HG03354 (cell line): ENCODE data around the gene HAGH.
A peak's percentile ranks its signal among the peaks of the same experiment; 100 is the strongest.
"Not testable (repeated sequence)": the region's sequence is repeated elsewhere in the genome, so short reads cannot be mapped to it uniquely, and the experiment has no call there.

Experiments
- ATAC-seq: cut with Tn5 transposase; IDR thresholded peaks from one replicate; pipeline ENCODE4 v1.9.1; 2021; ENCODE audit warnings: mild to moderate bottlenecking; ENCODE audit not compliant: unreplicated experiment, poor library complexity, severe bottlenecking

HAGH gene

GRCh38 chr16:1826691-1827573 is at the start of gene HAGH, which contains the start of gene FAHD1:
TSS of gene HAGH (minus strand) at chr16:1826825. CDS start at chr16:1826787, 38 bp downstream.
TSS of gene FAHD1 (plus strand) at chr16:1827206. CDS start at chr16:1827239, 33 bp downstream.
- peak; percentile 83 for ATAC-seq

DNA sequence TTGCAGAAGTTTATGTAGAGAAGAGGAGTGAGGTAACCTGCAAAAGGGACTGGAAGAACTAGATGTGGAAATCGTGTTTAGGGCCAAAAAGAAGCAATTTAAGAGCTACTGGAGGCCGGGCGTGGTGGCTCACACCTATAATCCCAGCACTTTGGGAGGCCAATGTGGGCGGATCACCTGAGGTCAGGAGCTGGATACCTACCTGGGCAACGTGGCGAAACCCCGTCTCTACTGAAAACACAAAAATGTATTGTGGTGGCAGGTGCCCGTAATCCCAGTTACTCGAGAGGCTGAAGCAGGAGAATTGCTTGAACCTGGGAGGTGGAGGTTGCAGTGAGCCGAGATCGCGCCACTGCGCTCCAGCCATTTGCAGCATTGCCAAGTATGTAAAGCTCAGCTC is 49.4 kb upstream of the HAGH start:
- not testable (repeated sequence) for ATAC-seq

DNA sequence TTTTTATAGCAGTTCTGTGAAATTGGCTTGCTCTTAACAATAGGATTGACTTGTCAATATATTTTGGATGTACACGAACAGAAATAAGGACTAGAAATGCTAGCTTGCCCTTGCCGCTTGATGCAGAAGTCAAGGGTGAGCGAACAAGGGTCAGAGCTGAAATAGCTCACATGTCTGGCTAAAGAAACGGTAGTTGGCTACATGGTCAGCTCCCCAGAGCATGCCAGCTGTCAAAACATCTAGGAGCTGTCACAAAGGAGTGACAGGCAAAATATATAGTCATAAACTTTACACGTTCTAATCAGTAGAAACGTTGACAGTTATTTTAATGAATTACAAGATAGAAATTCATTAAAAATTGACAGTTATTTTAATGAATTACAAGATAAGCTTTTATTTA is 48.2 kb upstream of the HAGH start:
- no peak for ATAC-seq

- no peak for ATAC-seq
These were observed 45.5 kb upstream of the HAGH start, which contains the start of gene MEIOB for GRCh38 chr16:1871974-1872635. TSS of gene MEIOB (minus strand) at chr16:1872164. CDS start at chr16:1868175, 3,989 bp downstream.

GRCh38 chr16:1870365-1871082 is 43.9 kb upstream of the HAGH start:
- ATAC-seq: no peak

- ATAC-seq: no peak
These were observed 39.5 kb upstream of the HAGH start for GRCh38 chr16:1865902-1866690.

DNA sequence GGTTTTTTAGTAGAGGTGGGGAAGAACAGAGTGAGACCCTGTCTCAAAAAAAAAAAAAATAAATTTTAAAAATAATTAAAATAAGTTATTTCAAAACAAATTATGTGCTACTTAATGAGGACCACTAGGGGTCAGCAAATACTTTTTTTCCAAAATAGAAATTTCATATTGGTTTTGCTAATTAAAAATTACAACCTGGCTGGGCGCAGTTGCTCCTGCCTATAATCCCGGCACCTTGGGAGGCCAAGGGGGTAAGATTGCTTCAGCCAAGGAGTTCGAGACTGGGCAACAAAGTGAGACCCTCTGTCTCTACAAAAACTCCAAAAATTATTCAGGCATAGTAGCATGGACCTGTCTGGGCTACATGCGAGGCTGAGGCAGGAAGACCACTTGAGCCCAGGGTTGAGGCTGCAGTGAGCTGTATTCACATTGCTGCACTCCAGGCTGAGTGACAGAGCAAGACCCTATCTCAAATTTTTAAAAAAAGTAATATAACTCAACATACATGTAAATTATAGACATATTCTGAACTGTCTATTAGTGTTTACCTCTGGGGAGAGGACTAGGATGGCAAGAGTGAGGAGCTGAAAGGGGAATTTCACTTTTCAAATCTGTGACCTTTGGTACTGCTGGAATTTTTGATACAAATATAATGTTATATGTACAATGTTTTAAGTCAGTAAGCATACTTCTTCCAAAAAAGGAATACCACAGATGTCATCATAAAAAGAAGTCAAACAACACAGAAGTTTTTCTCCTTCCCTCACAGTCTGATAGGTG is 37.2 kb upstream of the HAGH start:
- no peak for ATAC-seq

GRCh38 chr16:1862394-1862793 is 35.8 kb upstream of the HAGH start:
- no peak for ATAC-seq

GRCh38 chr16:1861730-1862129 is 35.1 kb upstream of the HAGH start:
- no peak for ATAC-seq

- no peak for ATAC-seq
These were observed 33.0 kb upstream of the HAGH start for GRCh38 chr16:1859650-1860049.

DNA sequence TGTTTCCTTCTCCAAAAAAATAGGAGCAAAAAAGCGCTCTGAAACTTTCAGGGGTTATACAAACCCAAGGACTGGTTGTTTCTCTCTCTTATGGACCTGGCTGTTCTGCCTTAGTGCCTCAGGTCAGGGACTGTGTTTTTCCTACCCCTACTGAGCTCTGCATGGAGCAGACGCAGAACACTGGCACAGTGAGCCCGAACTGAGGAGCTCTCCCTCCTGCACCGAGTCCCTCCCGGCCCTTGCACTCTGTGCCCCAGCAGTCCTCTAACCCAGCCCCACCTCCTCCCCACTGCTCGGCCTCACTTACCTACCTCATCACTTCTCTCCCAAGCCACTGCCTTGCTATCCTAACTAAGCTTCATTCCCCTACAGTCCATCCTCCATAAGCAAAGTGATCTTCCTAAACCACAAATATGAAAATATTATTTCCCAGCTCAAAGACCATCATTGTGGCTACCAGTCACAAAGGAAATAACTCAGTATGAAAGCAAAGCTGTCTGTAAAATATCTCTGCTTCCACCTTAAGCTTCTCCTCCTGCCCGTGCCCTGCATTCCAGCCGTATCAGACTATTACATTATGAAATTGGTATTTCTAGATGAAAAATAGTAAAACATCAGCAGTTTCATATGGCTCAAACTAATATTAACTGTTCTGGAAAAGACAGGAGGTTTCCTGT is 31.7 kb upstream of the HAGH start:
- no peak for ATAC-seq

- no peak for ATAC-seq
These were observed 30.9 kb upstream of the HAGH start for GRCh38 chr16:1857433-1858097.

- ATAC-seq: no peak
These were observed 25.2 kb upstream of the HAGH start for GRCh38 chr16:1851793-1852192.

DNA sequence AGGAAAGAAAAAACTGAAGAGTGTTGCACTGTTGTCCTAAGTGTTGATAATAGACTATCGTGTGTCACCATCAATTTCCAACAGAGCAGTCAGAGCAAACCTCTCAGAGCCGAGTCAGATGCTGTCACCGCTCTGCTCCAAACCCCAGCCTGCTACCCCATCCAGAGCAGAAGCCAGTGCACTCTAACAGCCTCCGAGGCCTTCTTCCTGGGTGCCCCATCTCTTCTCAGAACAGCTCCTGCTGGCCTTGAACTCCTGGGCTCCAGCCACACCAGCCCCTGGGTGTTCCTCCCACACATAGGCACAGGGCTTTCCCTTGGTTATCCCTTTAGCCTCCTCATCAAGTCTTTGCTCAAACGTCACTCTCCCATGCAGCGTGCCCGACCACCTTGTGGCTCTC is 24.4 kb upstream of the HAGH start:
- no peak for ATAC-seq

DNA sequence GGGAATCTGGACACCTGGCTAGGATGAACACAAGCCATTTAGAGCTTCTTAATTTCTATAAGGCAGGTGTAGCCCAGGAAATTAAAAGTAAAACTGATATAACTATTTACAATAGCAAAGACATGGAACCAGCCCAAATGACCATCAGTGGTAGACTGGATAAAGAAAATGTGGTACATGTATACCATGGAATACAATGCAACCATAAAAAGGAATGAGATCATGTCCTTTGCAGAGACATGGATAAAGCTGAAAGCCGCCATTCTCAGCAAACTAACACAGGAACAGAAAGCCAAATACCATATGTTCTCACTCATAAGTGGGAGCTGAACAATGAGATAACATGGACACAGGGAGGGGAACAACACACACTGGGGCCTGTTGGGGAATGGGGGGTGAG is 19.8 kb upstream of the HAGH start:
- no peak for ATAC-seq

DNA sequence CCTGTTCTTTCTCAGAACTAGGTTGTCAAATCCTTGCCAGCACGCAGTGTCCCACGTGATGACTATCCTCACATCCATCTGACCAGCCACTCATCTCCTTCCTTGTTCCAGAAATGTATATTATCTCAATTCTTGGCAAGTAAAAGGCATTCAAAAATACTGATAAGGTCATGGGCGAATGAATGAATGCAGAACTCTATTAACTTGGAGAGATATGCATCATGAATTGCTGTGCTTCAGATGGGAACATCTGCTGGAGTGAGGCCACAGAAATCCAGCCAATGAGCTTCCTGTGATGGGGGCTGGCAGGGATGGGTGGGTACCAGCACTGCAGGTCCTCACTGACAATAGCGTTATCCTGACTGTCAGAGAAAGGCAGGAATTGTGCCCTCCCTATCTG is 19.4 kb upstream of the HAGH start:
- no peak for ATAC-seq

DNA sequence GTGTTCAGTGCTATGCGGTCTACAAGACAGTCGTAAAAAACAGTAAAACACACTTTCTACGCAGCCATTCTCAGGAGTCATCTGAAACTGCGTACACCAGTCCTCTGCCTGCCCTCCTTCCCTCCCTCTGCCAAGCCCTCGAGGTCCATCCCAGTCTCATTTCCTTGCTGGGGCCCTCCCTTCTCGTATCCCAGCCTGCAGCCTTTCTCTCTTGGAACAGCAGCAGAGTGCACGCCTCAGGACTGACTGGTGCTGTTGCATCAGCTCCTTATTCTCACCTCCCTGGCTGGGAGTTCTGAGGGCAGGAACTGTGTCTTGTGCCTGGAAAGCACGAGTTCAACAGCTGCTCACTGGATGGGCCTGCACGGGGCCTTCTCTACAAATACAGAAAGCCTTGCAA is 12.9 kb upstream of the HAGH start:
- no peak for ATAC-seq

GRCh38 chr16:1834096-1834495 is 7.5 kb upstream of the HAGH start:
- no peak for ATAC-seq
